Activated T-cell treated with anti-CD3 and anti-CD28 coated beads, Interleukin-2, amount 50 U/mL, for 72 hours (primary cell): ENCODE data around the gene MYLK4. TPM values are rescaled to one million over a fixed set of nuclear protein-coding genes. Genes with fewer than 3 reads are reported as not detected.

ENCODE experiments used
- ATAC-seq, 2 donors: fragments of 150-1000 bp; cut with Tn5 transposase; replicated peaks in 1 of 2; 2 replicates each; pipeline ENCODE4 v1.10.0; 2021; ENCODE audit warnings: moderate library complexity in 2 of 2, mild to moderate bottlenecking in 1 of 2
- DNase-seq, 2 donors: peaks; one replicate each; pipeline ENCODE4 v3.0.0; 2021 to 2022; ENCODE audit warnings: mixed read lengths in 1 of 2
- H3K27ac Mint-ChIP-seq: one replicate; pipeline ENCODE4 v1.8.0; 2022; ENCODE audit warnings: mild to moderate bottlenecking, moderate library complexity, mixed read lengths
- H3K27me3 Mint-ChIP-seq: one replicate; pipeline ENCODE4 v1.8.0; 2022; ENCODE audit warnings: low read depth, mixed read lengths
- H3K36me3 Mint-ChIP-seq, 2 donors: one replicate each; pipeline ENCODE4 v1.8.0; 2022; ENCODE audit warnings: mixed read lengths in 2 of 2, mild to moderate bottlenecking in 1 of 2; ENCODE audit not compliant: insufficient read depth in 2 of 2
- H3K4me1 Mint-ChIP-seq: one replicate; pipeline ENCODE4 v1.8.0; 2022; ENCODE audit warnings: low read depth, mixed read lengths
- H3K4me3 Mint-ChIP-seq, 2 donors: one replicate each; pipeline ENCODE4 v1.8.0; 2022; ENCODE audit warnings: mild to moderate bottlenecking in 2 of 2, mixed read lengths in 2 of 2, moderate library complexity in 2 of 2
- H3K9me3 Mint-ChIP-seq, 2 donors: one replicate each; pipeline ENCODE4 v1.8.0; 2022; ENCODE audit warnings: mixed read lengths in 2 of 2
- total RNA-seq, 2 donors: library from RNA; stranded (reverse); gene quantifications; one replicate each; pipeline ENCODE4 v1.2.3, GENCODE V29; 2022

Gene MYLK4
- total RNA-seq, 2 donors from 2014 or later = 0.37 to 0.72 TPM

- H3K9me3 Mint-ChIP-seq = peaks cover 0 to 3% of the 10 kb centered on the region in 2 donors
- peaks cover 54% of the 10 kb centered on the region for H3K4me1 Mint-ChIP-seq
- peak overlapping the region; percentile 91 for H3K27ac Mint-ChIP-seq
- no peaks in the 10 kb centered on the region for H3K27me3 Mint-ChIP-seq
- peak; percentile 62 to 67 for ATAC-seq
- peak; percentile 71 for DNase-seq
- H3K36me3 Mint-ChIP-seq = peaks cover 2 to 3% of the 10 kb centered on the region in 2 donors
- H3K4me3 Mint-ChIP-seq = peak overlapping the region; percentile 37 to 73
Observed at GRCh38 chr6:2790588-2791449, 40.1 kb upstream of the MYLK4 start.

GRCh38 chr6:2786269-2786668, 35.5 kb upstream of the MYLK4 start:
- DNase-seq (no peak), ATAC-seq (no peak)
- Mint-ChIP-seq H3K36me3 (peaks cover 2 to 10% of the 10 kb centered on the region in 2 donors), H3K4me3 (no peak overlapping the region), H3K27me3 (no peaks in the 10 kb centered on the region), H3K27ac (peak overlapping the region; percentile 21), H3K9me3 (no peaks in the 10 kb centered on the region), H3K4me1 (peaks cover 14% of the 10 kb centered on the region)

GRCh38 chr6:2784930-2785329, 34.2 kb upstream of the MYLK4 start:
- H3K4me3 Mint-ChIP-seq = no peak overlapping the region
- ATAC-seq = no peak

GRCh38 chr6:2784061-2784460, 33.3 kb upstream of the MYLK4 start:
- ATAC-seq (peak; percentile 42 to 52), DNase-seq (no peak)
- peaks cover 5% of the 10 kb centered on the region for H3K4me1 Mint-ChIP-seq
- H3K4me3 Mint-ChIP-seq = no peak overlapping the region
- no peak overlapping the region for H3K27ac Mint-ChIP-seq
- no peaks in the 10 kb centered on the region for H3K9me3 Mint-ChIP-seq
- H3K36me3 Mint-ChIP-seq = peaks cover 2 to 14% of the 10 kb centered on the region in 2 donors
- H3K27me3 Mint-ChIP-seq = no peaks in the 10 kb centered on the region

More at GRCh38 chr6:2784930-2785329, 34.2 kb upstream of the MYLK4 start:
- Mint-ChIP-seq H3K36me3 (peaks cover 2 to 14% of the 10 kb centered on the region in 2 donors), H3K27me3 (no peaks in the 10 kb centered on the region), H3K27ac (no peak overlapping the region), H3K4me1 (peaks cover 10% of the 10 kb centered on the region), H3K9me3 (no peaks in the 10 kb centered on the region)
- no peak for DNase-seq

- no peak for ATAC-seq
- Mint-ChIP-seq H3K27me3 (no peaks in the 10 kb centered on the region), H3K36me3 (peaks cover 2 to 14% of the 10 kb centered on the region in 2 donors)
Observed at GRCh38 chr6:2783188-2783963, 32.7 kb upstream of the MYLK4 start.

GRCh38 chr6:2782825-2783187, 32.1 kb upstream of the MYLK4 start:
- Mint-ChIP-seq H3K4me1 (peaks cover 5% of the 10 kb centered on the region), H3K36me3 (peaks cover 2 to 14% of the 10 kb centered on the region in 2 donors), H3K27ac (no peak overlapping the region), H3K27me3 (no peaks in the 10 kb centered on the region), H3K9me3 (no peaks in the 10 kb centered on the region), H3K4me3 (no peak overlapping the region)
- DNase-seq (no peak), ATAC-seq (no peak)

More at GRCh38 chr6:2783188-2783963, 32.7 kb upstream of the MYLK4 start:
- no peak for DNase-seq
- Mint-ChIP-seq H3K4me1 (peaks cover 4% of the 10 kb centered on the region), H3K27ac (no peak overlapping the region), H3K4me3 (no peak overlapping the region), H3K9me3 (no peaks in the 10 kb centered on the region)

GRCh38 chr6:2782356-2782708, 31.6 kb upstream of the MYLK4 start:
- Mint-ChIP-seq H3K36me3 (peaks cover 2 to 14% of the 10 kb centered on the region in 2 donors), H3K9me3 (no peaks in the 10 kb centered on the region), H3K27ac (no peak overlapping the region), H3K27me3 (no peaks in the 10 kb centered on the region), H3K4me1 (peaks cover 10% of the 10 kb centered on the region), H3K4me3 (no peak overlapping the region)
- DNase-seq (no peak), ATAC-seq (no peak)

GRCh38 chr6:2781685-2782355, 31.1 kb upstream of the MYLK4 start:
- no peaks in the 10 kb centered on the region for H3K9me3 Mint-ChIP-seq
- no peaks in the 10 kb centered on the region for H3K27me3 Mint-ChIP-seq
- no peak overlapping the region for H3K4me3 Mint-ChIP-seq
- no peak overlapping the region for H3K27ac Mint-ChIP-seq
- H3K36me3 Mint-ChIP-seq = peaks cover 0 to 11% of the 10 kb centered on the region in 2 donors
- H3K4me1 Mint-ChIP-seq = peaks cover 10% of the 10 kb centered on the region
- DNase-seq (no peak), ATAC-seq (no peak)

- ATAC-seq = no peak
- Mint-ChIP-seq H3K27ac (no peak overlapping the region), H3K9me3 (no peaks in the 10 kb centered on the region), H3K4me1 (peaks cover 10% of the 10 kb centered on the region), H3K27me3 (no peaks in the 10 kb centered on the region), H3K36me3 (peaks cover 0 to 11% of the 10 kb centered on the region in 2 donors), H3K4me3 (no peak overlapping the region)
- no peak for DNase-seq
Observed at GRCh38 chr6:2780102-2780737, 29.5 kb upstream of the MYLK4 start.

- H3K27me3 Mint-ChIP-seq = no peaks in the 10 kb centered on the region
- H3K27ac Mint-ChIP-seq = no peak overlapping the region
- peaks cover 24% of the 10 kb centered on the region for H3K4me1 Mint-ChIP-seq
- no peak for ATAC-seq
- no peaks in the 10 kb centered on the region for H3K9me3 Mint-ChIP-seq
- peaks cover 5 to 10% of the 10 kb centered on the region in 2 donors for H3K36me3 Mint-ChIP-seq
- no peak for DNase-seq
- H3K4me3 Mint-ChIP-seq = no peak overlapping the region
Observed at GRCh38 chr6:2777249-2777648, 26.5 kb upstream of the MYLK4 start.

- Mint-ChIP-seq H3K27me3 (no peaks in the 10 kb centered on the region), H3K36me3 (peaks cover 7 to 13% of the 10 kb centered on the region in 2 donors), H3K27ac (no peak overlapping the region), H3K9me3 (no peaks in the 10 kb centered on the region), H3K4me1 (peaks cover 34% of the 10 kb centered on the region), H3K4me3 (no peak overlapping the region)
- DNase-seq (no peak), ATAC-seq (no peak)
Observed at GRCh38 chr6:2775003-2775402, 24.3 kb upstream of the MYLK4 start.

- peaks cover 50% of the 10 kb centered on the region for H3K4me1 Mint-ChIP-seq
- H3K4me3 Mint-ChIP-seq = no peak overlapping the region
- DNase-seq = no peak
- no peaks in the 10 kb centered on the region for H3K27me3 Mint-ChIP-seq
- no peak overlapping the region for H3K27ac Mint-ChIP-seq
- H3K36me3 Mint-ChIP-seq = peaks cover 9 to 13% of the 10 kb centered on the region in 2 donors
- ATAC-seq = no peak
- no peaks in the 10 kb centered on the region for H3K9me3 Mint-ChIP-seq
Observed at GRCh38 chr6:2773449-2773848, 22.7 kb upstream of the MYLK4 start.
